ENCODE data around the gene MMP24OS. TPM values are rescaled to one million over a fixed set of nuclear protein-coding genes. Genes with fewer than 3 reads are reported as not detected.

MMP24OS gene
- total RNA-seq, 1 experiment from 2014 or later = 42.3 TPM

DNA sequence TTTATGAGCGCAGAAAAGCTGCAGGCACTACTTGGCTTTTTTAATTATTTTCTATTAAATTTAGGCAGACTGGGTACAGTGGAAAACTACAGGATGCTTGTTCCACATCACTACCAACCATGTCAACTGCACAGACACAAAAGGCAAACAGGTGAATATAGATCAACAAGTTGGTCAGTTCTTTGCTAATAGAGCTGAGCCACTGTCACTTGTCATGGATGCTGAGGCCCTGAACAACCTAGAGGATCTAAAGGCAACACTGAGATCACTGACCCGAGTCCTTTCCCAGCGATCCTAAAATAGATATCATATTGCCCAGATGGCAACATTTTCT is 48.8 kb upstream of the MMP24OS start:
- TF ChIP-seq, protein P1, sequence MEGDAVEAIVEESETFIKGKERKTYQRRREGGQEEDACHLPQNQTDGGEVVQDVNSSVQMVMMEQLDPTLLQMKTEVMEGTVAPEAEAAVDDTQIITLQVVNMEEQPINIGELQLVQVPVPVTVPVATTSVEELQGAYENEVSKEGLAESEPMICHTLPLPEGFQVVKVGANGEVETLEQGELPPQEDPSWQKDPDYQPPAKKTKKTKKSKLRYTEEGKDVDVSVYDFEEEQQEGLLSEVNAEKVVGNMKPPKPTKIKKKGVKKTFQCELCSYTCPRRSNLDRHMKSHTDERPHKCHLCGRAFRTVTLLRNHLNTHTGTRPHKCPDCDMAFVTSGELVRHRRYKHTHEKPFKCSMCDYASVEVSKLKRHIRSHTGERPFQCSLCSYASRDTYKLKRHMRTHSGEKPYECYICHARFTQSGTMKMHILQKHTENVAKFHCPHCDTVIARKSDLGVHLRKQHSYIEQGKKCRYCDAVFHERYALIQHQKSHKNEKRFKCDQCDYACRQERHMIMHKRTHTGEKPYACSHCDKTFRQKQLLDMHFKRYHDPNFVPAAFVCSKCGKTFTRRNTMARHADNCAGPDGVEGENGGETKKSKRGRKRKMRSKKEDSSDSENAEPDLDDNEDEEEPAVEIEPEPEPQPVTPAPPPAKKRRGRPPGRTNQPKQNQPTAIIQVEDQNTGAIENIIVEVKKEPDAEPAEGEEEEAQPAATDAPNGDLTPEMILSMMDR (IDR thresholded peaks at IDR 0.05; ENCODE audit: insufficient read depth in 1 of 2, low read depth in 1 of 2, low read length in 1 of 2, severe bottlenecking in 1 of 2, unreplicated experiment in 1 of 2) = no peak

GRCh38 chr20:35326021-35326739 is 48.3 kb upstream of the MMP24OS start:
- Mint-ChIP-seq H3K9me3 (ENCODE audit: unreplicated experiment) (no peaks in the 10 kb centered on the region), H3K27ac (ENCODE audit: unreplicated experiment) (peak overlapping the region; percentile 69), H3K4me3 (ENCODE audit: unreplicated experiment) (no peak overlapping the region), H3K36me3 (ENCODE audit: insufficient read depth, unreplicated experiment) (no peaks in the 10 kb centered on the region), H3K27me3 (ENCODE audit: insufficient read depth, unreplicated experiment) (no peaks in the 10 kb centered on the region), H3K4me1 (ENCODE audit: low read depth, unreplicated experiment) (peaks cover 32% of the 10 kb centered on the region)
- Histone ChIP-seq H3K27me3 (replicated peaks; ENCODE audit: control insufficient read depth, insufficient read depth, low read length) (no peaks in the 10 kb centered on the region), H3K4me1 (peaks cover 63% of the 10 kb centered on the region), H3K4me3 (ENCODE audit: low read depth, low read length) (no peak overlapping the region), H3K9me3 (no peaks in the 10 kb centered on the region), H3K36me3 (ENCODE audit: control insufficient read depth, insufficient read depth, low read length) (no peaks in the 10 kb centered on the region)
- TF ChIP-seq, protein P1 (IDR thresholded peaks at IDR 0.05; ENCODE audit: insufficient read depth in 1 of 2, low read depth in 1 of 2, low read length in 1 of 2, severe bottlenecking in 1 of 2, unreplicated experiment in 1 of 2) = no peak
- ChIA-PET CTCF (interaction anchor here (1.2 to 1.6 kb wide), 4 partner anchors 8 to 62 kb away, joined by 6 to 33 read pairs (median 14); no protein-coding TSS in a partner anchor), POLR2A (no interaction called here)
- no peak for DNase-seq
- intact Hi-C loops (cut with micrococcal nuclease; ENCODE audit: unreplicated experiment) = loop anchor here (10.0 kb wide), 1 partner anchor 289 kb away; the partner anchor contains the start of gene SPAG4
- no TSS peak for BruUV-seq (replicated peaks)

More for the DNA sequence above, 48.8 kb upstream of the MMP24OS start:
- Mint-ChIP-seq H3K4me3 (ENCODE audit: unreplicated experiment) (peak overlapping the region; percentile 14), H3K27me3 (ENCODE audit: insufficient read depth, unreplicated experiment) (no peaks in the 10 kb centered on the region), H3K4me1 (ENCODE audit: low read depth, unreplicated experiment) (peaks cover 32% of the 10 kb centered on the region), H3K9me3 (ENCODE audit: unreplicated experiment) (no peaks in the 10 kb centered on the region), H3K36me3 (ENCODE audit: insufficient read depth, unreplicated experiment) (no peaks in the 10 kb centered on the region), H3K27ac (ENCODE audit: unreplicated experiment) (peak overlapping the region; percentile 69)
- CTCF ChIA-PET = interaction anchor here (0.7 to 1.6 kb wide), 16 partner anchors 9 to 182 kb away, joined by 3 to 33 read pairs (median 4); partner anchors contain the start of genes CEP250, EDEM2 and EIF6
- H3K4me3 ChIP-seq (ENCODE audit: low read depth, low read length) = no peak overlapping the region
- no peaks in the 10 kb centered on the region for H3K9me3 ChIP-seq
- no peak for DNase-seq
- H3K4me1 ChIP-seq = peaks cover 58% of the 10 kb centered on the region
- TSS peak; percentile 36 for BruUV-seq (replicated peaks)
- no peaks in the 10 kb centered on the region for H3K36me3 ChIP-seq (ENCODE audit: control insufficient read depth, insufficient read depth, low read length)
- intact Hi-C loops (cut with micrococcal nuclease; ENCODE audit: unreplicated experiment) = loop anchor here (1.0 to 10.0 kb wide), 3 partner anchors 7 to 288 kb away; partner anchors contain the start of genes EIF6 and SPAG4
- POLR2A ChIA-PET = interaction anchor here (0.6 to 1.1 kb wide), 6 partner anchors 24 to 416 kb away, joined by 3 to 6 read pairs (median 4); partner anchors contain the start of genes EIF6, MMP24OS, RBM39 and UQCC1
- H3K27me3 ChIP-seq (replicated peaks; ENCODE audit: control insufficient read depth, insufficient read depth, low read length) = no peaks in the 10 kb centered on the region

GRCh38 chr20:35325401-35325800 is 47.5 kb upstream of the MMP24OS start:
- Mint-ChIP-seq H3K27me3 (ENCODE audit: insufficient read depth, unreplicated experiment) (no peaks in the 10 kb centered on the region), H3K27ac (ENCODE audit: unreplicated experiment) (peak overlapping the region; percentile 69), H3K4me1 (ENCODE audit: low read depth, unreplicated experiment) (peaks cover 40% of the 10 kb centered on the region), H3K9me3 (ENCODE audit: unreplicated experiment) (no peaks in the 10 kb centered on the region), H3K36me3 (ENCODE audit: insufficient read depth, unreplicated experiment) (no peaks in the 10 kb centered on the region), H3K4me3 (ENCODE audit: unreplicated experiment) (no peak overlapping the region)
- Histone ChIP-seq H3K36me3 (ENCODE audit: control insufficient read depth, insufficient read depth, low read length) (no peaks in the 10 kb centered on the region), H3K4me1 (peaks cover 71% of the 10 kb centered on the region), H3K4me3 (ENCODE audit: low read depth, low read length) (no peak overlapping the region), H3K27me3 (replicated peaks; ENCODE audit: control insufficient read depth, insufficient read depth, low read length) (no peaks in the 10 kb centered on the region), H3K9me3 (no peaks in the 10 kb centered on the region)
- TF ChIP-seq, protein P1 (IDR thresholded peaks at IDR 0.05; ENCODE audit: insufficient read depth in 1 of 2, low read depth in 1 of 2, low read length in 1 of 2, severe bottlenecking in 1 of 2, unreplicated experiment in 1 of 2) = no peak
- no peak for DNase-seq
- intact Hi-C loops (cut with micrococcal nuclease; ENCODE audit: unreplicated experiment) = loop anchor here (10.0 kb wide), 1 partner anchor 289 kb away; the partner anchor contains the start of gene SPAG4
- no TSS peak for BruUV-seq (replicated peaks)
- ChIA-PET POLR2A (no interaction called here), CTCF (no interaction called here)
